Motor neuron (in vitro differentiated cells): ENCODE measurements around the gene COL21A1. TPM values are rescaled to one million over a fixed set of nuclear protein-coding genes. Genes with fewer than 3 reads are reported as not detected.

Source experiments
- ATAC-seq, 8 experiments: fragments of 200-7000 bp; cut with Tn5 transposase; replicated peaks in 6 of 8; 2 replicates each; pipeline ENCODE4 v1.8.0; 2021; ENCODE audit warnings: mild to moderate bottlenecking in 8 of 8, moderate library complexity in 8 of 8
- H3K27ac ChIP-seq, 2 donors: fragments of 250-450 bp; sonication (Bioruptor Pico); 2 replicates each; pipeline ENCODE4 v1.9.0; 2021; ENCODE audit warnings: antibody characterized with exemption in 2 of 2, mild to moderate bottlenecking in 2 of 2, moderate library complexity in 1 of 2
- H3K4me1 ChIP-seq, 2 donors: fragments of 250-450 bp; sonication (Bioruptor Pico); replicated peaks in 1 of 2; 2 replicates each; pipeline ENCODE4 v1.6.1; 2021; ENCODE audit warnings: antibody characterized with exemption in 2 of 2, mild to moderate bottlenecking in 2 of 2, moderate library complexity in 1 of 2
- H3K4me3 ChIP-seq, 5 donors: fragments of 250-450 bp; sonication (Bioruptor Pico); 2 replicates each; pipeline ENCODE4 v1.9.0; 2021; ENCODE audit warnings: antibody characterized with exemption in 5 of 5, mild to moderate bottlenecking in 5 of 5, moderate library complexity in 4 of 5
- WGBS, 10 experiments: fragments of 450-650 bp; shearing (Covaris generic); methylation state at CpG; one replicate each; pipeline ENCODE4 v1.0.0; 2022; 5-methylcytosine and 5-hydroxymethylcytosine counted together
- in situ Hi-C, 9 experiments: fragments of 400-800 bp; cut with MboI; loops; one replicate each; pipeline ENCODE4 v1.15.0; 2021; ENCODE audit warnings: low sequenced_read_pairs in 9 of 9, low pct_unique_long_range_greater_than_20kb in 2 of 9; ENCODE audit not compliant: unreplicated experiment in 9 of 9
- total RNA-seq, 8 experiments: library from RNA; unstranded; fragments of 300-600 nt; gene quantifications; 2 replicates each; pipeline versions ENCODE4 v1.2.3 to v1.2.4, GENCODE V29; 2022

The COL21A1 gene
- total RNA-seq, 8 experiments from 2014 or later = 0.05 to 124 (median 0.62) TPM

DNA sequence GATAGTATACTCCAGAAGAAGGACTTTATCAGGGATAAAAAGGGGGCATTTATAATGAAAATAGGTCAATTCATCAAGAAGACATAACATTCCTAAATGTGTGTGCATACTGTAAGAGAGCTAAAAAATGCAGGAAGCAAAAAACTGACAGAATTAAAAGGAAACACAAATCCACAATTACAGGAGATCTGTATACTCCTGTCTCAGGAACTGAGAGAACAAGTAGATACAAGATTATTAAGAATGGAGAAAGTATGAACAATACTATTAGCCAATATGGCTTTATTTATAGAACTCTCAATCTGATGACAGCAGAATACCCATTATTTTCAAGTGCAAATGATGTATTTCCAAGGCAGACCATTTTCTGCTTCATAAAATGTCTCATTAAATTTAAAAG lies 204.3 kb downstream of the COL21A1 start:
- H3K27ac ChIP-seq = no peak overlapping the region
- no peak overlapping the region for H3K4me3 ChIP-seq
- no peak for ATAC-seq
- H3K4me1 ChIP-seq = no peaks in the 10 kb centered on the region
- in situ Hi-C loops = no loop called here

DNA sequence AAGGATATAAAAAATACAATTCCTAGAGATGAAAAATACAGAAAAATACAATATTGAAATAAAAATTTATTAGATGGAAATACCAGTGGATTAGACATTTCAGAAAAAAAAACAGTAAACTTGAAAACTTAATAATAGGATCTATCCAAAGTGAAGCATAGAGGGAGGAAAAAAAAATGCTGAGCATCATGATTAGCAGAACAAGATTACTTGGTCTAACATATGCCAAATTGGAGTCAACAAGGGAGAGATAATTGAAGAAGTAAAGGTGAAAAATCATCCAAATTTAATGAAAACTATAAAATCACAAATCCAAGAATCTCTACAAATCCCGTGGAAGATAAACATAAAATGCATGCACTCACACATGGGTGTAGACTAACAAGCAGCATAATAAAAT lies 205.8 kb downstream of the COL21A1 start:
- ATAC-seq = no peak
- Histone ChIP-seq H3K4me3 (no peak overlapping the region), H3K4me1 (no peaks in the 10 kb centered on the region), H3K27ac (no peak overlapping the region)
- 78 to 100% (median 81%) methylated on average over 1 of the region's 1 CpG; no CpG with 5 or more reads in 3 of the 10 experiments for WGBS, 10 experiments
- in situ Hi-C loops = no loop called here

DNA sequence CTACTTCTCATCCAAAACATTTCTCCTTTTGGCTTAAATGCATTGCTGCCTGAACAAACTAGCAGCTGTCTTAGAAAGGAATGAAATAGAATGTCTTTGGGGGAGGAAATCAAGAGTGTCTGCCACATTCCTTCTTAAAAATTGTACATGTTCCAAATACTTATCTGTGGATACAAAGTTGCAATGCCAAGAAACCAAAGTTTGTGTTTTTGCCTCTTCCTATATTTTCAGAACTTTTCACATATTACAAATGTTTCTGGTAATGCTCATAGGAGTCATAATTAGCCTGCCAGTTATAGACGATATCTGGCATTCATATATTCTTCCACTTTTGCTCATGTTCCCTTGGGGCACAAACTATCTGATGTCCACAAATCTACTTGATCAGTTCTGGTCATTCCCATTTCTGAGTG lies 206.5 kb downstream of the COL21A1 start:
- in situ Hi-C loops = no loop called here
- no peak overlapping the region for H3K27ac ChIP-seq
- ATAC-seq = no peak
- 0 to 100% (median 85%) methylated on average over 1 of the region's 1 CpG; no CpG with 5 or more reads in 3 of the 10 experiments for WGBS, 10 experiments
- no peak overlapping the region for H3K4me3 ChIP-seq
- H3K4me1 ChIP-seq = no peaks in the 10 kb centered on the region

DNA sequence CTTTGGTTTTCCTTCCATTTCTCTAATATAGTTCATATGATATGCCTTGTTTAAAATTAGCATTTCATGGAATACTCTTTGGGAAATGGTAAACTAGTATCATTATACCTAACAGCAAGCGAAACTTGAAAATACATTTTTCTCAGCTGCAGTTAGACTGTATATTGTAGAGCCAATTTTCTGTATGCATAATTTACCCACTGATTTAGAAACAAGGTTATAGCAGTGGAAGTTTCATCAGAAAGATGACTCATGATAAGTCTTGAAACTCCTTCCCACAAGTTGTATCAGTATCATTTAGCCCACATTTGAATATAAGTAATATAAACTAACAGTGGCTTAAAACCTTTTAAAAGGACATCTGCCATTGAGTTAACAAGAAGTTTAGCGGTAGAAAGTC lies 207.2 kb downstream of the COL21A1 start:
- peak in 2 of 8 experiments; percentile 83 to 92 for ATAC-seq
- Histone ChIP-seq H3K27ac (no peak overlapping the region), H3K4me3 (no peak overlapping the region), H3K4me1 (no peaks in the 10 kb centered on the region)
- WGBS, 10 experiments = 50 to 100% (median 86%) methylated on average over 1 to 2 of the region's 2 CpGs; no CpG with 5 or more reads in 2 of the 10 experiments
- in situ Hi-C loops = no loop called here

GRCh38 chr6:56038764-56039163 lies 208.6 kb downstream of the COL21A1 start:
- 73 to 100% (median 96%) methylated on average over 1 to 6 of the region's 6 CpGs; no CpG with 5 or more reads in 1 of the 10 experiments for WGBS, 10 experiments
- in situ Hi-C loops = no loop called here
- H3K4me1 ChIP-seq = no peaks in the 10 kb centered on the region
- H3K27ac ChIP-seq = no peak overlapping the region
- ATAC-seq = no peak
- H3K4me3 ChIP-seq = no peak overlapping the region

- in situ Hi-C loops = no loop called here
- Histone ChIP-seq H3K4me3 (no peak overlapping the region), H3K4me1 (no peaks in the 10 kb centered on the region), H3K27ac (no peak overlapping the region)
- WGBS, 10 experiments = 0 to 100% (median 78%) methylated on average over 1 of the region's 1 CpG; no CpG with 5 or more reads in 2 of the 10 experiments
- ATAC-seq = no peak
These were observed 209.8 kb downstream of the COL21A1 start for GRCh38 chr6:56037601-56038000.

GRCh38 chr6:56036916-56037600 lies 210.3 kb downstream of the COL21A1 start:
- in situ Hi-C loops = no loop called here
- 0 to 92% (median 45%) methylated on average over 1 of the region's 1 CpG; no CpG with 5 or more reads in 1 of the 10 experiments for WGBS, 10 experiments
- H3K4me3 ChIP-seq = no peak overlapping the region
- no peak overlapping the region for H3K27ac ChIP-seq
- no peak for ATAC-seq
- H3K4me1 ChIP-seq = no peaks in the 10 kb centered on the region

DNA sequence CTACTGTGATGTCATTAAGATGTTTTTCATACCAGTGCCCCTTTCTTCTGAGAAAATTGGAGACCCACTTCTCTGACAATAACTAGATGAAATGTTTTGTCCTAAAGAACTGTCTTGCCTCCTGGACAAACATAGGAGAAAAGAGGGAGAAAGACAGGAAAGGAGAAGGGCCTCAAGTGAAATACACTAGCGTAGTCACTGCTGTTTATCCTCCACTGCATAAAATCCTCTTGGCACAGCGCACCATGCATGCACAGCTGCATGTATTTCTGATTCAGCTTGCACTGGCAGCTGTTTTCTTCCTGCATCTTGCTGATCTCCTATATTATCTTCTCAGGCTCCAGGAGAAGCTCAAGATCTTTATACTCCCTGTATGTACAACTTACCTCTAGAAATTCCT lies 214.0 kb downstream of the COL21A1 start:
- in situ Hi-C loops = no loop called here
- Histone ChIP-seq H3K4me1 (no peaks in the 10 kb centered on the region), H3K27ac (no peak overlapping the region), H3K4me3 (no peak overlapping the region)
- WGBS, 10 experiments = 83 to 100% (median 92%) methylated on average over 1 to 2 of the region's 2 CpGs; no CpG with 5 or more reads in 3 of the 10 experiments
- ATAC-seq = no peak

DNA sequence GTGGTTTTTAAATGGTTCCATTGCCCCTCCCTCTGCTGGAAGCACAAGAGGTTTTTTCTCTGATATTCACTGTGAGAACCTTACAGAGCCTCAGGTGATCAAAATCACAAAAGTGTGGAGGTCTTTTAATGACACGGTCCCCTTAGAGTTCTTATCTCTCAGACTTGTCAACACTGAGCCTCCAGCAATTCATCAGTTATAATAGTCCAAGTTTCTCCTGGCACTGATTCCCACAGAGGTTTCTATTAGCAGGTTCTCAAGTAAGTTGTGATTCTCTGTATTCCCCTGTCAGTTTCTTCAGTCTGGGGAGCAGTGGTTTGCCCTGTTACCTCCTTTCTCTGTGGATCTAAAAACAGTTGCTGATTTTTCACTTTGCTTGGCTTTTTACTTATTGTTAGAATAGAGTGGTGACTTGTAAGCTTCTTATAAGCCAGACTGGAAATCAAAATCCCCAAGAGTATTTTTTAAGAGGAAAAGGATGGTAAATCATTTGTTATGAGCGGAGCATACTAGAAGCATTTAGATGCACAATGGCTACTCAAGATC lies 214.6 kb downstream of the COL21A1 start:
- in situ Hi-C loops = no loop called here
- ATAC-seq = no peak
- no peaks in the 10 kb centered on the region for H3K4me1 ChIP-seq
- H3K27ac ChIP-seq = no peak overlapping the region
- WGBS, 10 experiments = 0 to 100% (median 73%) methylated on average over 1 to 2 of the region's 2 CpGs
- no peak overlapping the region for H3K4me3 ChIP-seq

DNA sequence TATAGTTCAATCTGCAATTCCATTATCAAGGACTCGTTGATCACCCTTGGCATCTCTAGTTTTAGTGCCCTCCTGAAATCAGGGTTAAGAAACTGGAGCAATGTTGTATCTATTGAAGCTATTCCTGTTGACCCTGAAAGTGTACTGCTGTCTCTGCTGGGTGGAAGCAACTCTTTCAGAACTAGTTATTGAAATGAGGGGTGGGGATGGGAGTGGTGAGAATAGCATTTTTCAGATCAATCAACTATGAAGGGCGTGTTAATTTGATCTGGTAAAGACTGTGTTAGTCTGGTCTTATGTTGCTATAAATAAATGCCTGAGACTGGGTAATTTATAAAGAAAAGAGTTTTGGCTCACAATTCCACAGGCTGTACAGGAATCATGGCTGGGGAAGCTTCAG lies 219.5 kb downstream of the COL21A1 start:
- WGBS, 10 experiments = 50 to 92% (median 76%) methylated on average over 1 to 2 of the region's 2 CpGs; no CpG with 5 or more reads in 1 of the 10 experiments
- in situ Hi-C loops = no loop called here

DNA sequence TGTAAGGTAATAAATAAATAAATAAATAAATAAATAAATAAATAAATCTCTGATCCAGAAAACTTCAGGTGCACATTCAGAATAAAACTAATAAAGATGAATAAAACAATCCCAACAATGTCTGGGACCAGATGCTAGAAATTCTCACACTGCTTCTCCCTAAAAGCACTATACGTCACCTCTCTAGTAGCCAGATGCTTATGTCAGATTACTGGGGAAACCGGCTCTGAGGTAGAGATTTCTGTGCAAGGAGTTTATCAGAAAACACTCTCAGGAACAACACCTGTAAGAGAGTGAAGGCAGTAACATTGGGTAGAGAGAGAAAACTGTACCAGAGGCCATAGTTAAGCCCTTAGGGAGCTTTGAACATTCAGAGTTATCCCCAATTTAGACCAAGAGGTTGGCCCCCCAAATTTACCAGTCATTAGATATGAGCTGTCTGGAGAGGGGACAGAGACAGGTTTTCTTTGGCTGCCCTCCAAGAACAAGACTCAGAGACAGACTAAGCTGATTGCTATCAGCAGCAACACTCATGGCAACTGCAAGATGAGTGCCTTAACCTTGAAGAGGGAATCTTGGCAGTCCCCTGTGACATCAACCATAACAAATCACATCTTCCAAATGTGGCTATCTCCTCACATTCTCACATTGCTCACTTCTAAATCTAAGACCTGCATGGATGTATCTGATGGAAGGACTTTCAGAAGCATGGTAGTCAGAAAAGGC lies 220.8 kb downstream of the COL21A1 start:
- H3K4me3 ChIP-seq = no peak overlapping the region
- no peak overlapping the region for H3K27ac ChIP-seq
- in situ Hi-C loops = no loop called here
- WGBS, 10 experiments = 83 to 100% (median 96%) methylated on average over 1 to 2 of the region's 2 CpGs; no CpG with 5 or more reads in 4 of the 10 experiments
- no peak for ATAC-seq
- H3K4me1 ChIP-seq = no peaks in the 10 kb centered on the region

More for the DNA sequence above, 219.5 kb downstream of the COL21A1 start:
- peak in 2 of 8 experiments; percentile 50 to 73 for ATAC-seq
- Histone ChIP-seq H3K4me3 (no peak overlapping the region), H3K27ac (no peak overlapping the region), H3K4me1 (no peaks in the 10 kb centered on the region)

- Histone ChIP-seq H3K4me3 (no peak overlapping the region), H3K27ac (no peak overlapping the region), H3K4me1 (no peaks in the 10 kb centered on the region)
- in situ Hi-C loops = no loop called here
- ATAC-seq = peak in 1 of 8 experiments; percentile 14
These were observed 221.6 kb downstream of the COL21A1 start for GRCh38 chr6:56025795-56026194.

- no peak for ATAC-seq
- in situ Hi-C loops = no loop called here
- WGBS, 10 experiments = 43 to 100% (median 88%) methylated on average over 1 to 5 of the region's 5 CpGs; no CpG with 5 or more reads in 2 of the 10 experiments
- H3K4me1 ChIP-seq = no peaks in the 10 kb centered on the region
- H3K4me3 ChIP-seq = no peak overlapping the region
- no peak overlapping the region for H3K27ac ChIP-seq
These were observed 222.4 kb downstream of the COL21A1 start for GRCh38 chr6:56024931-56025330.
